H7 (cell line): ENCODE data around the gene PDIA6. TPM values are rescaled to one million over a fixed set of nuclear protein-coding genes. Genes with fewer than 3 reads are reported as not detected.
A peak's percentile ranks its signal among the peaks of the same experiment; 100 is the strongest.
"Not testable (repeated sequence)": the region's sequence is repeated elsewhere in the genome, so short reads cannot be mapped to it uniquely, and the experiment has no call there.

Source experiments
- DNase-seq: peaks from one replicate; pipeline ENCODE4 v3.0.0; 2012
- H3K27me3 ChIP-seq: 2 replicates; pipeline ENCODE4 v1.6.0; 2011; ENCODE audit warnings: mild to moderate bottlenecking, low read length; ENCODE audit not compliant: control insufficient read depth, insufficient read depth
- H3K36me3 ChIP-seq: replicated peaks from 2 replicates; pipeline ENCODE4 v1.5.1; 2011; ENCODE audit warnings: low read length; ENCODE audit not compliant: control insufficient read depth, insufficient read depth
- H3K4me3 ChIP-seq: 2 replicates; pipeline ENCODE4 v1.5.1; 2011; ENCODE audit warnings: low read depth, mild to moderate bottlenecking, control low read depth, low read length, moderate library complexity; ENCODE audit not compliant: insufficient read depth
- total RNA-seq: library from RNA; depleted of rRNA; stranded (reverse); fragments of >200 nt; shearing (Covaris generic); gene quantifications from 2 replicates; pipeline ENCODE4 v1.2.3, GENCODE V29; 2014

PDIA6 gene
- total RNA-seq, 1 experiment from 2014 or later: 354 TPM

GRCh38 chr2:10824191-10824590 lies 11.6 kb upstream of the PDIA6 start:
- no peaks in the 10 kb centered on the region; the same call in 1 of the 2 replicates for H3K27me3 ChIP-seq
- no peak for DNase-seq
- H3K4me3 ChIP-seq: no peak overlapping the region
- H3K36me3 ChIP-seq: no peaks in the 10 kb centered on the region

- no peak overlapping the region for H3K4me3 ChIP-seq
- no peaks in the 10 kb centered on the region for H3K36me3 ChIP-seq
- DNase-seq: no peak
Measured at GRCh38 chr2:10820978-10821695, 8.6 kb upstream of the PDIA6 start.

GRCh38 chr2:10820562-10820961 lies 8.0 kb upstream of the PDIA6 start:
- H3K27me3 ChIP-seq: no peaks in the 10 kb centered on the region; the same call in 1 of the 2 replicates
- no peak overlapping the region for H3K4me3 ChIP-seq
- DNase-seq: no peak
- H3K36me3 ChIP-seq: no peaks in the 10 kb centered on the region

More at GRCh38 chr2:10820978-10821695, 8.6 kb upstream of the PDIA6 start:
- H3K27me3 ChIP-seq: no peaks in the 10 kb centered on the region; the same call in 1 of the 2 replicates

DNA sequence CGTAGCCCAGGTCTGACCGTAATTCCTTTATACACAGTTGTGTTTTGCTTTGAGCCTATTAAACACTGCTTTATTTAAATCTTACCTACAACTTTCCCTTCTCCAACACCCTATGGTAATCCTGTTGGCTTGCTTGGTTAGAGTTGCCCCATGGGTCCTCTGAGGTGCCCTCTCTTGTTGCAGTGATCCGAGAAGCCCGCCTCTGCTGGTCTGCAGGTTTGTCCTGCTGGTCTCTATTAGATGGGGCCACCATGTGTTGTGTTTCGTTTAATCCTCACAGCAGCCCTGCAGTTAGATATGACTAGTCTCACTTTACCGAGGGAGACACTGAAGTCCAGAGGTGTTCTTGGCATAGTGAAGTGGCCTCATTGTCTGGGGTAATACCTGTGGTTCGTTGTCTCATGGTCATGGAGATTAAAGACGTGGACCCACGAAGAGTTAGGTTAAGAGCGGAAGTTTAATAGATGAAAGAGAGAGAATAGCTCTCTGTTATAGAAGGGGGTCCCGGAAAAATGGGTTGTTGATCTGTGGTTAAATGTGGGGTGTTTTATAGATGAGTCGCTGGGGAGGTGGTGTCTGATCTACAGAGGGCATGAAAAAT lies 7.2 kb upstream of the PDIA6 start:
- no peaks in the 10 kb centered on the region for H3K36me3 ChIP-seq
- DNase-seq: no peak
- no peaks in the 10 kb centered on the region; the same call in 1 of the 2 replicates for H3K27me3 ChIP-seq
- no peak overlapping the region for H3K4me3 ChIP-seq

DNA sequence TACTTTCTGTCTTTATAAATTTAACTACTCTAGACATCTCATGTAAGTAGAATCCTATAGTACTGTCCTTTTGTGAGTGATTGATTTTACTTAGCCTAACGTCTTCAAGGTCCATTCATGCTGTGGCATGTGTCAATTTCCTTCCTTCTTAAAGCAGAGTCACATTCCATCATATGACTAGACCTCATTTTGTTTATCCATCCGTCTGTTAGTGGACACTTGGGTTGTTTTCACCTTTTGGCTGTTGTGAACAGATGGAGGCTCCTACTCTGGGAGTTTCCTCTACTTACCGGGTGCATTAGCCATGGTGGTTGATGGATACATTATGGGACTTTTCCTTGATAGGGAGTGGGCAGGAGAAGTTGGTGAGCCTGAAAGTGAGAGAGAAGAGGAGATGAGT lies 6.4 kb upstream of the PDIA6 start:
- Histone ChIP-seq H3K4me3 (no peak overlapping the region), H3K36me3 (no peaks in the 10 kb centered on the region), H3K27me3 (no peaks in the 10 kb centered on the region; the same call in 1 of the 2 replicates)
- no peak for DNase-seq

DNA sequence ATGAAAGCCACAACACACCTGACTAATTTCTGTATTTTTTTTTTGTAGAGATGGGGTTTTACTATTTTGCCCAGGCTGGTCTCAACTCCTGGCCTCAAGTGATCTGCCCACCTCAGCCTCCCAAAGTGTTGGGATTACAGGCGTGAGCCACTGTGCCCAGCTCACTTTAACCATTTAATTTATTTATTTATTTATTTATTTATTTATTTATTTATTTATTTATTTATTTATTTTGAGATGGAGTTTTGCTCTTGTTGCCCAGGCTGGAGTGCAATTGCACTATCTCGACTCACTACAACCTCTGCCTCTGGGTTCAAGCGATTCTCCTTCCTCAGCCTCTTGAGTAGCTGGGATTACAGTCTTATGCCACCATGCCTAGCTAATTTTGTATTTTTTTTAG lies 5.7 kb upstream of the PDIA6 start:
- not testable (repeated sequence) for H3K4me3 ChIP-seq, H3K27me3 ChIP-seq, DNase-seq, H3K36me3 ChIP-seq

DNA sequence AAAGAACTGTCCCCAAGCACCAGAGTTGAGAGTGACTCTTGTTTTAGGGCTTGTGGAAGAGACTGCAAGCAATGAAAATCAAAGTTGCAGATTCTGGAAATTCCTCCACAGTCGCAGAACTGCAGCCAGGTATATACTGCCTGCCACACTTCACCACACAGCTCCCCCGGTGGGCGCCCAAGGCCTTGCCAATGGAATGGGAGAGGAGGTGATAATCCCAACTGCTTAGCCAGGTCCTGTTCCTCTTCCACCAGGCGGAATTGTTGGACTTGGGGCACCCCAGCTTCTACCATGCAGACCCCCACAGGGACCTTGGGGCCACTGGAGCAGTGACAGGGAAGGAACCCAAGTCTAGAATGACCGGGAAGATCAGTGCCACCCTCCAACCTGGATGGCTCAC lies 4.8 kb upstream of the PDIA6 start:
- Histone ChIP-seq H3K36me3 (no peaks in the 10 kb centered on the region), H3K27me3 (no peaks in the 10 kb centered on the region; the same call in 1 of the 2 replicates), H3K4me3 (no peak overlapping the region)
- peak; percentile 73 for DNase-seq

DNA sequence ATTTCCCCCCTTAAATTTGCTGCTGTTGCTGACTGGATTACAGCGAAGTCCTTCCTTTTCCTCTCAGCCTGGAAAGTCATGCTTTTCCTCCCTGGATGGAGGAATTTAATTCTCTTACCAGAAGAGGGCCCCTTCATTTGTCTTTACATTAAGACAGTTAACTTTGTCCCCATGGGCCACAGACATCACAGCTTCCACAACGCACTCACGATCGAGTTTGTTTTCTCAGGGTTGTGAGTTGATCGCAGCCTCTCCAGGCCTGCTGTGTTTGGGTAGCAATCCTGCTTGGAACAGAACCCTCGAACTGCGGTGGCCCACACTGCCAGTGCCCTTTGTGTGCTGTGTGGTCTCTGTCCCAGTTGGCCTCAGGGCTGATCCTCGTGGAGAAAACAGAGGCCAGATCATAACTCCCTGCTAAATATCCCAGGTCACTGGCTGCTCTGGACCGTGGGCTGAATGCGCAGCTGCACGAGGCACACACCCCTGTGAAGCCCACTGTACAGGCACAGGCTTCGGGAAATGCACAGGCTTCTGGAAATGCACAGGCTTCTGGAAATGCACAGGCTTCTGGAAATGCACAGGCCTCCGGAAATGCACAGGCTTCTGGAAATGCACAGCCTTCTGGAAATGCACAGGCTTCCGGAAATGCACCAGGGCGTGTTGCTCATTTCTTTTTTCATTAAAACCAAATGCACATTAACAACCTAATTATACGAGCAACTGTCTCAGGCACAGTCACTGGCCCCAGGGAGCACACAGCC lies 2.2 kb upstream of the PDIA6 start:
- Histone ChIP-seq H3K27me3 (no peaks in the 10 kb centered on the region), H3K4me3 (no peak overlapping the region), H3K36me3 (no peaks in the 10 kb centered on the region)
- no peak for DNase-seq

DNA sequence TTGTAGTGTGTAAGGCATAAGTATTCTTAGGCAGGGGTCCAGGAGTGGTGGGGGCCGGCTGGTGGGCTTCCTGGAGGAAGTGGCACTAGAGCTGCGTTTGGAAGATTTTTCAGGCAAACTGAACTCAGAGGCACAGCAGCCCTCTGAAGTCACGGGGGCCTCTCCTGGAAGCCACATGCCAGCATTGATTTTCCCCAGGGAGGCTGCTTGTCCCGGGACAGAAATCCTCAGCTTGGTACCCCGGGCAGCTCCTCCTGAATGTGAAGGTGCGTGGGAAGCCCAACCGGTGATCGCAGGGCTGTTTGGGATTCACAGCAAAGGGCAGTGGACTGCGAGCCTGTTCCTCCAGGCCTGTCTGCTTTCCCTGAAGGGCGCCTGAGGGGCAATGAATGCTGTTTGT lies 1.6 kb upstream of the PDIA6 start:
- no peak overlapping the region for H3K4me3 ChIP-seq
- H3K36me3 ChIP-seq: no peaks in the 10 kb centered on the region
- no peak for DNase-seq
- no peaks in the 10 kb centered on the region for H3K27me3 ChIP-seq

- H3K36me3 ChIP-seq, DNase-seq, H3K27me3 ChIP-seq: not testable (repeated sequence)
- H3K4me3 ChIP-seq: peak overlapping the region; percentile 44
Measured at GRCh38 chr2:10813163-10814138, 866 bp upstream of the PDIA6 start.

GRCh38 chr2:10811517-10811916 lies 1.1 kb downstream of the PDIA6 start:
- H3K27me3 ChIP-seq: no peaks in the 10 kb centered on the region
- H3K36me3 ChIP-seq: no peaks in the 10 kb centered on the region; the same call in 1 of the 2 replicates
- no peak for DNase-seq
- H3K4me3 ChIP-seq: peak overlapping the region; percentile 86

- Histone ChIP-seq H3K27me3 (no peaks in the 10 kb centered on the region), H3K4me3 (no peak overlapping the region), H3K36me3 (no peaks in the 10 kb centered on the region; the same call in 1 of the 2 replicates)
- no peak for DNase-seq
Measured at GRCh38 chr2:10810202-10811161, 2.1 kb downstream of the PDIA6 start.

DNA sequence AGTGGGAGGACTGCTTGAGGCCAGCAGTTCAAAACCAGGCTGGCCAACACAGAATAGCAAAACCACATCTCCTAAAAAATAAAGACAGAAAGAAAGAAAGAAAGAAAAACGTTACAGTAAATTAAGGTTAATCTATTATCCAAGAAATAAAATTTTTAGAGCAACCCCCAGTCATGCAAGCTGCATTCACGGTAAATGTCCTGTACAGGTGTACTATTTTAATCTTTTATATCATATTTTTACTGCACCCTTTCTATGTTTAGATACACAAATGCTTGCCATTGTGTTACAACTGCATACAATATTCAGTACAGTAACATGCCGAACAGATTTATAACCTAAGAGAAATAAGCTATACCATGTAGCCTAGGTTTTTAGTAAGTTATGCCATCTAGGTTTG lies 6.0 kb downstream of the PDIA6 start:
- H3K36me3 ChIP-seq: peaks cover 4% of the 10 kb centered on the region; the same call in 1 of the 2 replicates
- no peaks in the 10 kb centered on the region for H3K27me3 ChIP-seq
- no peak overlapping the region for H3K4me3 ChIP-seq
- DNase-seq: no peak
